ENCODE measurements around the gene SPN. TPM values are rescaled to one million over a fixed set of nuclear protein-coding genes. Genes with fewer than 3 reads are reported as not detected.

SPN gene
- total RNA-seq, 2 donors from 2014 or later: 1.6 to 2.0 TPM

GRCh38 chr16:29697391-29697790 lies 34.3 kb downstream of the SPN start:
- WGBS: 100% methylated on average over 7 of the region's 7 CpGs
- no peaks in the 10 kb centered on the region for H3K27me3 ChIP-seq (replicated peaks; ENCODE audit: insufficient read depth)
- no peaks in the 10 kb centered on the region for H3K9me3 ChIP-seq
- intact Hi-C loops (cut with DNase I): loop anchor here (10.0 kb wide), 1 partner anchor 327 kb away; the partner anchor contains the start of gene C16orf92
- no peaks in the 10 kb centered on the region for H3K36me3 ChIP-seq
- no peak for DNase-seq (ENCODE audit: low spot score)
- H3K4me1 ChIP-seq (replicated peaks): no peaks in the 10 kb centered on the region
- H3K4me3 ChIP-seq: no peak overlapping the region
- H3K27ac ChIP-seq: no peak overlapping the region
- TF ChIP-seq POLR2A (IDR thresholded peaks at IDR 0.05) (no peak), POLR2AphosphoS5 (IDR thresholded peaks at IDR 0.05) (no peak), CTCF (IDR thresholded peaks at IDR 0.05) (no peak)

- Histone ChIP-seq H3K9me3 (no peaks in the 10 kb centered on the region), H3K27me3 (replicated peaks; ENCODE audit: insufficient read depth) (no peaks in the 10 kb centered on the region), H3K4me1 (replicated peaks) (no peaks in the 10 kb centered on the region), H3K27ac (no peak overlapping the region), H3K36me3 (no peaks in the 10 kb centered on the region), H3K4me3 (no peak overlapping the region)
- no peak for TF ChIP-seq POLR2A (IDR thresholded peaks at IDR 0.05)
- no peak for TF ChIP-seq CTCF (IDR thresholded peaks at IDR 0.05)
- TF ChIP-seq POLR2AphosphoS5 (IDR thresholded peaks at IDR 0.05): no peak
- intact Hi-C loops (cut with DNase I): loop anchor here (10.0 kb wide), 1 partner anchor 327 kb away; the partner anchor contains the start of gene C16orf92
- DNase-seq (ENCODE audit: low spot score): no peak
- 78% methylated on average over 2 of the region's 2 CpGs for WGBS
These were observed 35.0 kb downstream of the SPN start for GRCh38 chr16:29698042-29698441.

- intact Hi-C loops (cut with DNase I): loop anchor here (10.0 kb wide), 1 partner anchor 326 kb away; the partner anchor contains the start of gene C16orf92
- Histone ChIP-seq H3K27ac (no peak overlapping the region), H3K36me3 (no peaks in the 10 kb centered on the region), H3K27me3 (replicated peaks; ENCODE audit: insufficient read depth) (no peaks in the 10 kb centered on the region), H3K4me1 (replicated peaks) (no peaks in the 10 kb centered on the region), H3K9me3 (no peaks in the 10 kb centered on the region), H3K4me3 (no peak overlapping the region)
- TF ChIP-seq POLR2AphosphoS5 (IDR thresholded peaks at IDR 0.05) (no peak), CTCF (IDR thresholded peaks at IDR 0.05) (no peak), POLR2A (IDR thresholded peaks at IDR 0.05) (no peak)
- 93% methylated on average over 17 of the region's 17 CpGs for WGBS
- no peak for DNase-seq (ENCODE audit: low spot score)
These were observed 35.7 kb downstream of the SPN start for GRCh38 chr16:29698484-29699323.

GRCh38 chr16:29699324-29700219 lies 36.5 kb downstream of the SPN start:
- Histone ChIP-seq H3K36me3 (no peaks in the 10 kb centered on the region), H3K9me3 (no peaks in the 10 kb centered on the region), H3K4me3 (no peak overlapping the region), H3K27ac (no peak overlapping the region), H3K4me1 (replicated peaks) (no peaks in the 10 kb centered on the region), H3K27me3 (replicated peaks; ENCODE audit: insufficient read depth) (no peaks in the 10 kb centered on the region)
- WGBS: 75% methylated on average over 11 of the region's 11 CpGs
- no peak for DNase-seq (ENCODE audit: low spot score)
- TF ChIP-seq POLR2A (IDR thresholded peaks at IDR 0.05) (no peak), CTCF (IDR thresholded peaks at IDR 0.05) (no peak), POLR2AphosphoS5 (IDR thresholded peaks at IDR 0.05) (no peak)
- intact Hi-C loops (cut with DNase I): loop anchor here (10.0 kb wide), 1 partner anchor 325 kb away; the partner anchor contains the start of gene C16orf92
